ENCODE measurements around the gene JAK3. TPM values are rescaled to one million over a fixed set of nuclear protein-coding genes. Genes with fewer than 3 reads are reported as not detected.
"Not testable (repeated sequence)": the region's sequence is repeated elsewhere in the genome, so short reads cannot be mapped to it uniquely, and the experiment has no call there.

Gene JAK3
- total RNA-seq, 1 donor from 2014 or later, result 10.8 TPM

GRCh38 chr19:17784201-17785008, 63.4 kb downstream of the JAK3 start:
- Histone ChIP-seq H3K36me3 (no peaks in the 10 kb centered on the region), H3K4me3 (no peak overlapping the region), H3K9me3 (no peaks in the 10 kb centered on the region), H3K27me3 (no peaks in the 10 kb centered on the region), H3K4me1 (no peaks in the 10 kb centered on the region), H3K27ac (no peak overlapping the region)
- no peak for TF ChIP-seq POLR2A (IDR thresholded peaks at IDR 0.05)
- peak; percentile 45 to 62 (median 54) for TF ChIP-seq CTCF (IDR thresholded peaks at IDR 0.05)
- no peak for TF ChIP-seq POLR2AphosphoS5 (IDR thresholded peaks at IDR 0.05; ENCODE audit: insufficient read depth in 1 of 2, low read depth in 1 of 2)
- intact Hi-C loops (cut with DNase I), result no loop called here
- DNase-seq (ENCODE audit: extremely low spot score in 2 of 2), result no peak

GRCh38 chr19:17783721-17784120, 64.1 kb downstream of the JAK3 start:
- intact Hi-C loops (cut with DNase I); H3K27me3 ChIP-seq: not testable (repeated sequence)

GRCh38 chr19:17780781-17781180, 67.0 kb downstream of the JAK3 start:
- H3K4me3 ChIP-seq, result no peak overlapping the region
- peaks cover 12% of the 10 kb centered on the region for H3K4me1 ChIP-seq
- no peak for TF ChIP-seq CTCF (IDR thresholded peaks at IDR 0.05)
- TF ChIP-seq POLR2AphosphoS5 (IDR thresholded peaks at IDR 0.05; ENCODE audit: insufficient read depth in 1 of 2, low read depth in 1 of 2), result no peak
- no peak for TF ChIP-seq POLR2A (IDR thresholded peaks at IDR 0.05)
- no peaks in the 10 kb centered on the region for H3K27me3 ChIP-seq
- intact Hi-C loops (cut with DNase I), result no loop called here
- DNase-seq (ENCODE audit: extremely low spot score in 2 of 2), result no peak
- no peak overlapping the region for H3K27ac ChIP-seq
- no peaks in the 10 kb centered on the region for H3K36me3 ChIP-seq
- H3K9me3 ChIP-seq, result no peaks in the 10 kb centered on the region

More at GRCh38 chr19:17783721-17784120, 64.1 kb downstream of the JAK3 start:
- not testable (repeated sequence) for H3K9me3 ChIP-seq; H3K27ac ChIP-seq; DNase-seq (ENCODE audit: extremely low spot score in 2 of 2); H3K4me3 ChIP-seq; H3K4me1 ChIP-seq; H3K36me3 ChIP-seq

- Histone ChIP-seq H3K9me3 (no peaks in the 10 kb centered on the region), H3K27me3 (no peaks in the 10 kb centered on the region), H3K4me1 (peaks cover 12% of the 10 kb centered on the region), H3K4me3 (no peak overlapping the region), H3K36me3 (no peaks in the 10 kb centered on the region), H3K27ac (no peak overlapping the region)
- intact Hi-C loops (cut with DNase I), result no loop called here
- no peak for DNase-seq (ENCODE audit: extremely low spot score in 2 of 2)
- TF ChIP-seq POLR2A (IDR thresholded peaks at IDR 0.05), result no peak
- no peak for TF ChIP-seq POLR2AphosphoS5 (IDR thresholded peaks at IDR 0.05; ENCODE audit: insufficient read depth in 1 of 2, low read depth in 1 of 2)
- TF ChIP-seq CTCF (IDR thresholded peaks at IDR 0.05), result no peak
These were observed 68.5 kb downstream of the JAK3 start for GRCh38 chr19:17778968-17779929.

- DNase-seq (ENCODE audit: extremely low spot score in 2 of 2), result no peak
- H3K4me1 ChIP-seq, result peaks cover 12% of the 10 kb centered on the region
- TF ChIP-seq POLR2AphosphoS5 (IDR thresholded peaks at IDR 0.05; ENCODE audit: insufficient read depth in 1 of 2, low read depth in 1 of 2), result no peak
- no peak for TF ChIP-seq CTCF (IDR thresholded peaks at IDR 0.05)
- no peak for TF ChIP-seq POLR2A (IDR thresholded peaks at IDR 0.05)
- no peaks in the 10 kb centered on the region for H3K36me3 ChIP-seq
- H3K9me3 ChIP-seq, result no peaks in the 10 kb centered on the region
- H3K27me3 ChIP-seq, result no peaks in the 10 kb centered on the region
- intact Hi-C loops (cut with DNase I), result no loop called here
- no peak overlapping the region for H3K27ac ChIP-seq
- no peak overlapping the region for H3K4me3 ChIP-seq
These were observed 69.4 kb downstream of the JAK3 start for GRCh38 chr19:17778251-17778967.

- H3K27ac ChIP-seq; DNase-seq (ENCODE audit: extremely low spot score in 2 of 2); H3K4me3 ChIP-seq; intact Hi-C loops (cut with DNase I); H3K27me3 ChIP-seq; H3K36me3 ChIP-seq; H3K9me3 ChIP-seq: not testable (repeated sequence)
- H3K4me1 ChIP-seq, result peaks cover 12% of the 10 kb centered on the region
These were observed 69.9 kb downstream of the JAK3 start for GRCh38 chr19:17777840-17778239.

All from vagina (tissue), 2 donors.